ENCODE data around the gene DEXI.
"Not testable (repeated sequence)": the region's sequence is repeated elsewhere in the genome, so short reads cannot be mapped to it uniquely, and the experiment has no call there.

DEXI gene

GRCh38 chr16:10945065-10945787 is 3.0 kb upstream of the DEXI start:
- in situ Hi-C loops (cut with HindIII; ENCODE audit: low sequenced_read_pairs) = no loop called here

GRCh38 chr16:10944249-10945064 is 2.2 kb upstream of the DEXI start, which contains the start of gene CLEC16A:
Gene CLEC16A, plus strand, starts transcription at chr16:10944564. Its CDS starts 154 bp downstream, at chr16:10944718.
- in situ Hi-C loops (cut with HindIII; ENCODE audit: low sequenced_read_pairs) = no loop called here

DNA sequence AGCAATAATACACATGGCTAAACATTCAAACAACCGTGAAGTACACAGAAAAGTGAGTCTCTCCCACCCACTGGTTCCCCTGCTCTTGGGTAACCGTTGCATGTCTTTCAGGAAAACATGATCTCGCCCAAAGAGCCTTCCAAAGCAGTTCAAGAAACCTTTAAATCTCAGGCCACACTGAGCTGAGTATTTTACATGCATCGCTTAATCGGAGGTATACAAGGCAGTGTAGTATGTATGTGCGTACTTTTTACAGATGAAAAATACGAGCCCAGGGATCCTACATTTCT is 741 bp upstream of the DEXI start:
- in situ Hi-C loops (cut with HindIII; ENCODE audit: low sequenced_read_pairs) = no loop called here

- in situ Hi-C loops (cut with HindIII; ENCODE audit: low sequenced_read_pairs) = not testable (repeated sequence)
Measured at GRCh38 chr16:10941935-10942351, 325 bp downstream of the DEXI start.

GRCh38 chr16:10941127-10941933 is 938 bp downstream of the DEXI start:
- in situ Hi-C loops (cut with HindIII; ENCODE audit: low sequenced_read_pairs) = no loop called here

DNA sequence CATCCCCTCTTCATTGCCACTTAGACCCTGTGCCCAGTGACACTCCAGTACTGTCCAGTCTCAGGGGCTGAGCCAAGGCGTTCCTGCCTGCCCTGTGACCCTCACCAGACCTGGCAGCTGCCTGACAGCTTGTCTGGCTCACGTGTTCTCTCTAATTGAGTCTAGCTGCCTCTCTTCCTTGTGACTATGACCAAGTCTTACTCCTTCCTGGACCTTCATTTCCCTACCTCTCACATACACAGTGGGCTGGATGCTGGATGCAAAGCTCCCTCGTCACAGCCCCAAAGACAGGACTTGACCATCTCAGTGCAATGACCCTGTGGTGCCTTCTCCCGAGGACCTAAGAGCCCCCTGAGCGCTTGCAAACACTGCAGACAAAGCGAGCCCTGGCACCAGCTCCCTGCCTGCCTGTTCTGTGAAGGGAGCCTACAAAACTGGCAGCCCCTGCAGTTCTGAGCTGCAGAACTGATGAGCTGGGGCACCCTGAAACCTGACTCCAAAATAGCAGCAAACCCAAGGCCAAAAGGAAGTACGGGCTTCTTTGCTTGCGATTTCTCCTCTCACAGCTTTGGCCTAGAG is 1.7 kb downstream of the DEXI start:
- in situ Hi-C loops (cut with HindIII; ENCODE audit: low sequenced_read_pairs) = no loop called here

DNA sequence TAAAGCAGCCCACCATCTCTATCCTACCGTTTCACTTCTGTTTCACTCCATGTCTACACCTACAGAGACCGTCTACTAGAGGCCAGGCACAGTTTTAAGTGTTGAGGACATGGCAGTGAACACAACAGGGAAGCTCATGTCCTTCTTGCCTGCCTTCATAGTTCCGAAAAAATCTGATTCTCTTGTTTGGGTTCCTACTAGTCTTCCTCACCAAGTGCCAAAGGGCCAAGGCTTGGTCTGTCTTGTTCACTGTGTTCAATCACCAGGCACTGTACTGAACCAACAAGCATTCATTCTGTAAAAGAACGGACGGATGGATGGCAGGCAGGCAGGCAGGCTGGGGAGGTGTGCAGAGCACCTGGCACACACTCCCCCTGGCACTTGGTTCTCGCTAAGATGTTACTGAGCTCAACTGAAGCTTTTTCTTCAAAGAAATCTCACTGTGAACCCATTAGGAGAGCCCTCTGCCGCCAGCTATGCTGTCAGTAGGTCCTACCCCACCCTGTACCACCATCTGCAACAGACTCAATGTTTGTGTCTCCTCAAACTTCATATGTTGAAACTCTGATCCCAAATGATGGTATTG is 2.5 kb downstream of the DEXI start:
- in situ Hi-C loops (cut with HindIII; ENCODE audit: low sequenced_read_pairs) = no loop called here

DNA sequence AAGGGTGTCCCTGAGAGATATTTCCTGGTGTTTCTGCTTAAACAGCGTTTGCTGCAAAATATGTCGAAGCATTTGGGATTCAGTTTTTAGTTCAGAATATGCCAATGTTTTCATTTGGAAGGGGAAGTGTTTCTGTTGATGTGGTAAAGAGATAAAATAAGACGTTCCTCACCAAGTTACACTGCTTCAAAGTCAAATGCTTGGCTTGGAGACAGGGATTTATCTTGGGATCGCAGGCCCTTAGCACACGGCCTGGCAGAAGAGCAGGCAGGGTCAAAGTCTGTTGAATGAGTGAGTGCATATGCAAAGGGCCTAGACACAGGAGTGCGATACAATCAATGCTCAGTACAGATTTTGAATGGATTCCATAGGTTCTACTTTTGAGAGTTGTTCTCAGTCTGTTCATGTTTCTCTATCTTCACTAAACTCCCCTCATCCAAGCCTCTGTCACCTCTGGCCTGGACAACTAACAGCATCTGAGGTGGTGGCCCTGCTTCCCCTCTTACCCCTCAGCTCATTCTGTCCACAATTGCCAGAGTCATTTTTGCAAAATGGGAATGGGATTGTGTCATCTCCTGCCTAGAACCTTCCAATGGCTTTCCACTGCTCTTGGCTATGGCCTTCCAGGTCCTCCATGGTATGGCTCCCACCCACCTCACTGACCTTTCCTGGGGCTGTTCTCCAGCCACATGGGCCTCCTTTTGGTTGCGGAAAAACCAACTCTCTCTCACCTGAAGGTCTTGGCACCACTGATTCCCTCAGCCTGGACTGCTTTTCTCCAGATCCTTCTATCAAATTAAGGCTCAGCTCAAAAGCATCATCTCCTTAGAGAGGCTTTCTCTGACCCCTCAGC is 3.2 kb downstream of the DEXI start:
- in situ Hi-C loops (cut with HindIII; ENCODE audit: low sequenced_read_pairs) = no loop called here

DNA sequence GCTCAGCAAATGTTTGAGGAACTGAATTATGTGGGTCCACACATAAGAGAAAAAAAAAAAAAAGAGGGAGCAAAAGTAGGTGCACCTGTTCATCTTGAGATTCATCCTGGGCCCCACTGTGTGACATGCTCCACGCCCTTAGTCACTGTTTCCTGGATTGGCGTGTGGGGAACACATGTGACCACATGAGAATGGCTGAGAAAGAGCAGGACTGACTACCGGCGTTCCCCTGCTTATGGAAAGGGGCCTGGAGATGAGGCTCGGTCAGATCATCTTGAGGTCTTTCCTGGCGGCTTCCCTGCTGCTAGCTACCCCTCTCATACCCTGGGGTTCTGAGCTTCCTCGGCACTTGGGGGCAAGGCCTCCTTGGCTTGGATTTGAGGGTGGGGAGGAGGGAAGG is 3.9 kb downstream of the DEXI start:
- in situ Hi-C loops (cut with HindIII; ENCODE audit: low sequenced_read_pairs) = no loop called here

DNA sequence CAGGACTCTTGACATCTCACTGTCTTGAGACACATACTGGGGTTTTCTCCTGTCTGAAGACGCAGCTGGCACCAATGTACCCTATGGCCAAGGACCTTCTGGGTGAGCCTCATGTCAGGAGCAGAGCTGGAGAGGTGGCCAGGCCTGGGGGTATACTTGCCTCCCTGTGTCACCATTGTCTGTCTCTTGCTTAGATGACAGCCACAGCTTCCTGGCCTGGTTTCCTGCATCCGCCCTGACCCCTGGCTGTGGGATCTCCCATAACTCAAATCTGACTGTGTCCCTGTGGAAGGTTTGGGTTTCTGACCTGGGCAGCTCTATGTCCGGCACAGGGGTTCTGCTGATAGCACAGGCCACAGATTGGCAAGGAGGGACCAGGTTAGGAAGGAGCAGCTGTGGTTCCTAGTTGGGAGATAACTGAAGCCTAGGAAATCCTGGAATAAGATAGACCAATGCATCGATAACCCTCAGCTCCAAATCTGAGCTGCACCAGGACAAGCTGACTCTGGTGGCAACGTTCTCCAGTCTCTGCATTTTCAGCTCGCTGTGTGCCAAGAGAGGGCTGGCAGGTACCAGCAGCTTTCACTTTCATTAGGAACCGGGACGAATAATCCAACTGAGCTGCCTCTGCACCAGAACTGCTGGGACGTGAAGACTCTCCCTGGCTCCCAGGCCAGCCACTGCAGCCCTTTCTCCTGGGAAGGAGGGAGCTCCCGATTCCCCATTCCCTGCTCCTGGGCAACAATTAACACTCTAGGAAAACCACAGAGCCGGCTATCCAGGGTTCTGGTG is 5.0 kb downstream of the DEXI start:
- in situ Hi-C loops (cut with HindIII; ENCODE audit: low sequenced_read_pairs) = no loop called here

GRCh38 chr16:10936272-10936984 is 5.8 kb downstream of the DEXI start:
- in situ Hi-C loops (cut with HindIII; ENCODE audit: low sequenced_read_pairs) = no loop called here

DNA sequence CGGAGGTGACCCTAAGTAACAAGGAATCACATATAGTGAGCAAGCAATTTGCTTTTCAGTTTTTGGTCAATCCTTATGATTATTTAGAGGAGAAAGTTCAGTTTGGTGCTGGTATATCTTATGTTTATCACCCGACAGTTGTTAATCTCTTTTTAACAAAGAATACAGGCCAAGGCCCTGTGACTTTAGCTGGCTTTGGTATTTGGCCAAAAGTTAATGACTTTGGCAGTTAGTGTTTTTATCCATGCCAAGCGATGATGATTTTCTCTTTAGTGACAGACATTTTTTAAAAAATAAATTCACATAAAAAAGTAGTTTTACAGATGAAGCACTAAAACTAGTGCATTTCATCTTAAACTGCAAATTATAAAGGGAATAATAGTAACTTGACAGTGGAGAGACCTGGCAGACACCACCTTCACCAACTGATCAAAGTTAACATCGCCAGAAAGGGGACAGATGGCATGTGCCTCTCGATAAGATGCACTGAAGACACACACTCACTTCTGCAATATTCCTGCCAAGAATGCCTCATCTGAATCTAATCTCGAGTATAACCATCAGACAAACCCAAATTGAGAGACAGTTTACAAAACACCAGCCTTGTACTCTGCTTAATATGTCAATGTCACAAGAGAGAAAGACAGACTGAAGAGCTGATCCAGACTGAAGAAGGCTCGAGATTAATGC is 6.9 kb downstream of the DEXI start:
- in situ Hi-C loops (cut with HindIII; ENCODE audit: low sequenced_read_pairs) = no loop called here

GRCh38 chr16:10934325-10935107 is 7.8 kb downstream of the DEXI start:
- in situ Hi-C loops (cut with HindIII; ENCODE audit: low sequenced_read_pairs) = no loop called here

- in situ Hi-C loops (cut with HindIII; ENCODE audit: low sequenced_read_pairs) = no loop called here
Measured at GRCh38 chr16:10933865-10934264, 8.4 kb downstream of the DEXI start.

- in situ Hi-C loops (cut with HindIII; ENCODE audit: low sequenced_read_pairs) = no loop called here
Measured at GRCh38 chr16:10932959-10933710, 9.1 kb downstream of the DEXI start.

DNA sequence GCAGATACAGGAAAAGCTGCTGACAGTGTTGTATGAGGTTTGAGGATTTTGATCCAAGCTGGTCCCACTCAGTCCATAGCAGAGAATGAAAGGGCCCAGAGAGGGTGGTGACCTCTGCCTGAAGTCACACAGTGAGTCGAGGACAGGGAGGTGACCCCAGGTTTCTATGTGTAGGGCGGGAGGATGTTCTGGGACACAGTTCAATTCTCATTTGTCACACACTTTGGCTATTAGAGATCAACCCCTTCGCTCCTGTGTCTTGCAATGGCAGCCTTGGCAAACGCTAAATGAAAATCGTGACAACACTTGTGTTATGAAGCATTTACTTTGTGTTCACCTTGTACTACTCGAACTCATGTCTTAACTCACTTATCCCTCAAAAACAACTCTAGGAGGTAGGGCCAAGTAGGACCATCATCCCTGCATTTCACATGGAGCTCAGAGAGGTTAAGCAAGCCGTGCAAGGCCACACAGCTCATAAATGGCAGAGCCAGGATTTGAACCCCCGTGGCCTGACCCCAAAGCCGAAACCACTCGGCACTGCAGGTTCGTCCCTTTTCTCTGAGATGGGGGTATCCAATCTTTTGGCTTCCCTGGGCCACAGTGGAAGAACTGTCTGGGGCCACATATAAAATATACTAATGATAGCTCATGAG is 10.2 kb downstream of the DEXI start:
- in situ Hi-C loops (cut with HindIII; ENCODE audit: low sequenced_read_pairs) = no loop called here
